Adipocyte (in vitro differentiated cells): ENCODE measurements around the gene AKAP5.

Source experiments
- DNase-seq: peaks from one replicate; pipeline ENCODE4 v3.0.0-alpha.2; 2015; ENCODE audit warnings: low read depth
- H3K27me3 ChIP-seq: replicated peaks from 2 replicates; pipeline ENCODE4 v1.7.0; 2013; ENCODE audit warnings: mild to moderate bottlenecking, low read length, moderate library complexity; ENCODE audit not compliant: control insufficient read depth, insufficient read depth
- H3K36me3 ChIP-seq: 2 replicates; pipeline ENCODE4 v1.7.0; 2013; ENCODE audit warnings: low read length, mild to moderate bottlenecking, moderate library complexity; ENCODE audit not compliant: control insufficient read depth, insufficient read depth, severe bottlenecking
- H3K4me1 ChIP-seq: 2 replicates; pipeline ENCODE4 v1.7.0; 2013; ENCODE audit warnings: mild to moderate bottlenecking, low read length, moderate library complexity; ENCODE audit not compliant: control insufficient read depth, insufficient read depth
- H3K4me3 ChIP-seq: 2 replicates; pipeline ENCODE4 v1.7.0; 2013; ENCODE audit warnings: mild to moderate bottlenecking, low read length, moderate library complexity
- H3K9ac ChIP-seq: 2 replicates; pipeline ENCODE4 v1.7.0; 2013; ENCODE audit warnings: mild to moderate bottlenecking, low read length, moderate library complexity
- H3K9me3 ChIP-seq: 2 replicates; pipeline ENCODE4 v1.7.0; 2013; ENCODE audit warnings: mild to moderate bottlenecking, low read length, moderate library complexity; ENCODE audit not compliant: control insufficient read depth

The AKAP5 gene

GRCh38 chr14:64476438-64476837, 11.1 kb downstream of the AKAP5 start:
- H3K9ac ChIP-seq, result no peak overlapping the region
- H3K9me3 ChIP-seq, result no peaks in the 10 kb centered on the region
- peaks cover 8% of the 10 kb centered on the region for H3K4me1 ChIP-seq
- no peak for DNase-seq
- H3K4me3 ChIP-seq, result no peak overlapping the region
- H3K36me3 ChIP-seq, result no peaks in the 10 kb centered on the region
- no peaks in the 10 kb centered on the region for H3K27me3 ChIP-seq

- peaks cover 8% of the 10 kb centered on the region for H3K4me1 ChIP-seq
- H3K36me3 ChIP-seq, result no peaks in the 10 kb centered on the region
- peak; percentile 67 for DNase-seq
- H3K9me3 ChIP-seq, result no peaks in the 10 kb centered on the region
- no peak overlapping the region for H3K4me3 ChIP-seq
- H3K9ac ChIP-seq, result no peak overlapping the region
- no peaks in the 10 kb centered on the region for H3K27me3 ChIP-seq
Measured at GRCh38 chr14:64478634-64479250, 13.4 kb downstream of the AKAP5 start.

- H3K36me3 ChIP-seq, result peaks cover 56% of the 10 kb centered on the region
Measured at GRCh38 chr14:64488590-64489099, 23.3 kb downstream of the AKAP5 start.

GRCh38 chr14:64491637-64492036, 26.3 kb downstream of the AKAP5 start:
- no peaks in the 10 kb centered on the region for H3K27me3 ChIP-seq
- H3K9me3 ChIP-seq, result no peaks in the 10 kb centered on the region
- H3K36me3 ChIP-seq, result peaks cover 58% of the 10 kb centered on the region
- no peak overlapping the region for H3K9ac ChIP-seq
- DNase-seq, result no peak
- no peak overlapping the region for H3K4me3 ChIP-seq
- H3K4me1 ChIP-seq, result no peaks in the 10 kb centered on the region

More at GRCh38 chr14:64488590-64489099, 23.3 kb downstream of the AKAP5 start:
- DNase-seq, result no peak
- Histone ChIP-seq H3K27me3 (no peaks in the 10 kb centered on the region), H3K4me1 (no peaks in the 10 kb centered on the region), H3K4me3 (no peak overlapping the region), H3K9ac (no peak overlapping the region), H3K9me3 (no peaks in the 10 kb centered on the region)

GRCh38 chr14:64493455-64493854, 28.2 kb downstream of the AKAP5 start:
- H3K4me3 ChIP-seq, result no peak overlapping the region

GRCh38 chr14:64495252-64495651, 30.0 kb downstream of the AKAP5 start:
- Histone ChIP-seq H3K9ac (no peak overlapping the region), H3K27me3 (no peaks in the 10 kb centered on the region), H3K9me3 (no peaks in the 10 kb centered on the region), H3K4me3 (no peak overlapping the region), H3K36me3 (peaks cover 34% of the 10 kb centered on the region), H3K4me1 (peaks cover 8% of the 10 kb centered on the region)
- no peak for DNase-seq

More at GRCh38 chr14:64493455-64493854, 28.2 kb downstream of the AKAP5 start:
- peaks cover 45% of the 10 kb centered on the region for H3K36me3 ChIP-seq
- DNase-seq, result no peak
- H3K9ac ChIP-seq, result no peak overlapping the region
- H3K27me3 ChIP-seq, result no peaks in the 10 kb centered on the region
- H3K9me3 ChIP-seq, result no peaks in the 10 kb centered on the region
- no peaks in the 10 kb centered on the region for H3K4me1 ChIP-seq

GRCh38 chr14:64496764-64497163, 31.5 kb downstream of the AKAP5 start:
- H3K4me1 ChIP-seq, result peaks cover 23% of the 10 kb centered on the region
- no peak for DNase-seq
- H3K4me3 ChIP-seq, result no peak overlapping the region
- H3K9me3 ChIP-seq, result no peaks in the 10 kb centered on the region
- H3K36me3 ChIP-seq, result peaks cover 24% of the 10 kb centered on the region
- H3K9ac ChIP-seq, result no peak overlapping the region
- H3K27me3 ChIP-seq, result no peaks in the 10 kb centered on the region

GRCh38 chr14:64500088-64500487, 34.8 kb downstream of the AKAP5 start:
- H3K36me3 ChIP-seq, result peaks cover 13% of the 10 kb centered on the region
- H3K4me1 ChIP-seq, result peaks cover 34% of the 10 kb centered on the region
- H3K4me3 ChIP-seq, result peak overlapping the region; percentile 46
- no peaks in the 10 kb centered on the region for H3K27me3 ChIP-seq
- H3K9ac ChIP-seq, result peak overlapping the region; percentile 96
- DNase-seq, result peak; percentile 65
- H3K9me3 ChIP-seq, result no peaks in the 10 kb centered on the region

GRCh38 chr14:64501411-64502171, 36.3 kb downstream of the AKAP5 start:
- peaks cover 37% of the 10 kb centered on the region for H3K4me1 ChIP-seq
- H3K4me3 ChIP-seq, result peak overlapping the region; percentile 92
- peak overlapping the region; percentile 96 for H3K9ac ChIP-seq
- no peaks in the 10 kb centered on the region for H3K27me3 ChIP-seq
- H3K36me3 ChIP-seq, result peaks cover 9% of the 10 kb centered on the region
- peak; percentile 65 for DNase-seq
- H3K9me3 ChIP-seq, result no peaks in the 10 kb centered on the region

GRCh38 chr14:64502456-64502855, 37.2 kb downstream of the AKAP5 start:
- H3K4me1 ChIP-seq, result peaks cover 45% of the 10 kb centered on the region
- H3K9me3 ChIP-seq, result no peaks in the 10 kb centered on the region
- H3K27me3 ChIP-seq, result no peaks in the 10 kb centered on the region
- H3K9ac ChIP-seq, result peak overlapping the region; percentile 96
- peak overlapping the region; percentile 92 for H3K4me3 ChIP-seq
- peaks cover 9% of the 10 kb centered on the region for H3K36me3 ChIP-seq
- DNase-seq, result no peak

- Histone ChIP-seq H3K27me3 (no peaks in the 10 kb centered on the region), H3K9me3 (no peaks in the 10 kb centered on the region), H3K9ac (peak overlapping the region; percentile 96), H3K4me1 (peaks cover 50% of the 10 kb centered on the region), H3K4me3 (peak overlapping the region; percentile 92), H3K36me3 (peaks cover 4% of the 10 kb centered on the region)
- peak; percentile 52 for DNase-seq
Measured at GRCh38 chr14:64502887-64503433, 37.7 kb downstream of the AKAP5 start.
